ENCODE results near the gene PCK2.

Gene PCK2

DNA sequence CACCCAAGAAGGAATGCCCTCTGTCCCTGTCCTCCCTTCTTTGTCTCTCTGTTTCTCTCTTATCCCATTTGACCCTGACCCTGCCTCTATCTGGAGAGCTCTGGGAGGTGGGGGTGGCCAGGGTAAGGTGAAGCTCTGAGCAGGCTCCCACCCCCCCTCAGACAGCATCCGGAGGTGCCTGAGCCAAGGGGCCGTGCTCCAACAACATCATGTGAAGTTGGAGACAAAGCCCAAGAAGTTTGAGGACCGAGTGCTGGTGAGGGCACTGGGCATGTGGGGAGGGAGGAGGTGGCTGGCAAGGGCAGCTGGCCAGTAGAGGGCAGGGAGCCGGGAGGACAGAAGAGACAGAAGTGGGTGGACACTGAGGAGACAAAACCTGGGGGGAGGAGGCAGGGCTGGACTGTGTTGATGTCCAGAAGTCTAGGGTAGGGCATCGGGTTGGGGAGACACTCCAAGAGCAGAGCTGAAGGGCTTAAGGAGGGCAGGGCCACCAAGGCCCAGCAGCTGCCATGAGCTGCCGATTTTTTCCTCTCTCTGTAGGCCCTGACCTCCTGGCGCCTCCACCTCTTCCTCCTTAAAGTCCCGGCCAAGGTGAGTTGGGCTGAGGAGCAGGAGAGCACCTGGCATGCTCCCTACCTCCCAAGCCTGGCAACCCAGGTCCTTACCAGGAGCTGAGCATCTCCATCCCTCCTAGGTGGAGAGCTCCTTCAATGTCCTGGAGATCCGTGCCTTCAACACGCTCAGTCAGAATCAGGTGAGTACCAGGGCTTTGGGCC lies 40.4 kb upstream of the PCK2 start:
- Histone ChIP-seq H3K27me3 (peaks cover 4 to 28% (median 21%) of the 10 kb centered on the region in 11 experiments; a peak in 16 of 22 replicates), H3K4me1 (peaks cover 29 to 45% (median 38%) of the 10 kb centered on the region in 10 experiments), H3K9me3 (replicated peaks in 1 of 11) (no peaks in the 10 kb centered on the region), H3K36me3 (no peaks in the 10 kb centered on the region), H3K4me2 (peak overlapping the region in 2 of 11 experiments; percentile 96 to 99; a peak in 2 of 22 replicates), H3K27ac (no peak overlapping the region), H3K9ac (no peak overlapping the region), H3K4me3 (no peak overlapping the region), H4K20me1 (peaks cover 0 to 29% (median 0%) of the 10 kb centered on the region in 11 experiments; a peak in 8 of 22 replicates)
- TF ChIP-seq Cebpa-rat (IDR thresholded peaks at IDR 0.05) = no peak

DNA sequence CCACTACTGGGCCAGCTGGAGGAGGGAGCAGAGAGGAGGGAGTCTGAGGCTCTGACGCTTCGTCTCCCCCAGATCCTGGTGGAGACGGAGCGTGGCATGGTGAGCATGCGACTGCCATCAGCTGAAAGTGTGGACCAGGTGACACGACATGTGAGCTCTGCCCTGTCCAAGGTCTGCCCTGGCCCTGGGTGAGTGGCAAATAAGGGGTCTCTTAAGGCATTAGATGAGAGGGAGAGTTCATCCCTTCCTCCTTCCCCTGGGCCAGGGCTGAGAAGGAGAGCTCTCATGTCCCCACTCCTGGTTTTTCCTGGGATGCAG lies 39.8 kb upstream of the PCK2 start:
- Histone ChIP-seq H3K9me3 (replicated peaks in 1 of 11) (no peaks in the 10 kb centered on the region), H4K20me1 (peaks cover 0 to 33% (median 0%) of the 10 kb centered on the region in 11 experiments; a peak in 8 of 22 replicates), H3K4me2 (no peak overlapping the region), H3K36me3 (no peaks in the 10 kb centered on the region), H3K4me3 (no peak overlapping the region), H3K27me3 (peaks cover 4 to 28% (median 21%) of the 10 kb centered on the region in 11 experiments; a peak in 16 of 22 replicates), H3K9ac (no peak overlapping the region), H3K27ac (no peak overlapping the region), H3K4me1 (peaks cover 25 to 39% (median 34%) of the 10 kb centered on the region in 10 experiments)
- no peak for TF ChIP-seq Cebpa-rat (IDR thresholded peaks at IDR 0.05)

DNA sequence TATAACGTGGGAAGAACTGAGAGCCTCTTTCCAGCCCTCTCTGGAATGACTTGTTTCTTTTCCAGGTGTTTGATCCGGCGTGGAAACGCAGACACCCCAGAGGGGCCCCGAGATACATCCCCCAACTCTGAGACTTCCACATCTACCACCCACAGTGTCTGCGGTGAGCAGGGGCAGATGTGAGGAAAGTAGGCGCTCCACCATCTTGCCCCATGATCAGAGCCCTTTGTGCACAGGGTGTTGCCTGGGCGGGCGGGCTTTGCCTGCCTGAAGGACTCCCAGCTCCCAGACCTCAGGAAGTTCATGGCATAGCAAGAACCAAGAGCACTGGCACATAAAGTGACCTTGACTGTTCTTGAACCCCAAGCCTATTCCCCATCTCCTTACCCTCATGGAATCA lies 39.5 kb upstream of the PCK2 start:
- H3K4me2 ChIP-seq = no peak overlapping the region
- no peak overlapping the region for H3K27ac ChIP-seq
- no peaks in the 10 kb centered on the region for H3K9me3 ChIP-seq (replicated peaks in 1 of 11)
- H3K9ac ChIP-seq = no peak overlapping the region
- peaks cover 0 to 33% (median 0%) of the 10 kb centered on the region in 11 experiments; a peak in 8 of 22 replicates for H4K20me1 ChIP-seq
- peaks cover 4 to 28% (median 21%) of the 10 kb centered on the region in 11 experiments; a peak in 16 of 22 replicates for H3K27me3 ChIP-seq
- H3K4me3 ChIP-seq = no peak overlapping the region
- H3K36me3 ChIP-seq = no peaks in the 10 kb centered on the region
- TF ChIP-seq Cebpa-rat (IDR thresholded peaks at IDR 0.05) = no peak
- H3K4me1 ChIP-seq = peaks cover 21 to 36% (median 31%) of the 10 kb centered on the region in 10 experiments

GRCh38 chr14:24055971-24056799 lies 37.9 kb upstream of the PCK2 start:
- no peaks in the 10 kb centered on the region for H3K9me3 ChIP-seq (replicated peaks in 1 of 11)
- H3K4me2 ChIP-seq = peak overlapping the region in 3 of 11 experiments; percentile 5 to 16 (median 12); a peak in 3 of 22 replicates
- no peak for TF ChIP-seq Cebpa-rat (IDR thresholded peaks at IDR 0.05)
- peaks cover 0 to 33% (median 0%) of the 10 kb centered on the region in 11 experiments; a peak in 8 of 22 replicates for H4K20me1 ChIP-seq
- no peak overlapping the region for H3K4me3 ChIP-seq
- peak overlapping the region in 1 of 11 experiments; percentile 13; a peak in 1 of 22 replicates for H3K9ac ChIP-seq
- no peak overlapping the region for H3K27ac ChIP-seq
- peaks cover 4 to 28% (median 21%) of the 10 kb centered on the region in 11 experiments; a peak in 16 of 22 replicates for H3K27me3 ChIP-seq
- no peaks in the 10 kb centered on the region for H3K36me3 ChIP-seq
- H3K4me1 ChIP-seq = peaks cover 12 to 28% (median 22%) of the 10 kb centered on the region in 10 experiments

GRCh38 chr14:24056800-24057184 lies 37.3 kb upstream of the PCK2 start:
- Histone ChIP-seq H3K9ac (peak overlapping the region in 2 of 11 experiments; percentile 11 to 13; a peak in 2 of 22 replicates), H3K4me3 (no peak overlapping the region), H3K27me3 (peaks cover 4 to 28% (median 21%) of the 10 kb centered on the region in 11 experiments; a peak in 16 of 22 replicates), H3K27ac (no peak overlapping the region), H3K9me3 (replicated peaks in 1 of 11) (no peaks in the 10 kb centered on the region), H3K4me1 (peaks cover 7 to 22% (median 16%) of the 10 kb centered on the region in 10 experiments; a peak in 19 of 20 replicates), H3K36me3 (no peaks in the 10 kb centered on the region), H4K20me1 (peaks cover 0 to 33% (median 0%) of the 10 kb centered on the region in 11 experiments; a peak in 8 of 22 replicates), H3K4me2 (peak overlapping the region in 5 of 11 experiments; percentile 5 to 36 (median 16); a peak in 4 of 22 replicates)
- TF ChIP-seq Cebpa-rat (IDR thresholded peaks at IDR 0.05) = no peak

DNA sequence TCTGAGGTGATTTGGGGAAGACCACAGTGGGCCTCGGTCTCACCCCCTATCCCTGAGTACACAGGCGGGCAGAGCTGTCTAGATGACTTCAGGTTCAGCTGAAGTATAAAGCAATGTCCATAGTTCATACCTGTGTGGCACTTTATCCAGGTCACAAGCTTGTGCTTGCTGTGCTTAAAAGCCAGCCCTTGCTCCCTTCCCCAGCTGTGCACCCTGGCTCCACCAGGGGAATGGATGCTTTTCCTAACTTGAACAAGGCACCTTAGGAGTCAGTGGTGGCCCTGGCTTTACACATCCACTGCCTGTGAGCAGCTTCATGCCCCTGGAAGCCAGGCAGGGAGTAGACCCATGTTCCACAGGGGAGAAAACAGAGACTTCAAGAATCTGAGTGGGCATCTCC lies 36.8 kb upstream of the PCK2 start:
- Histone ChIP-seq H3K36me3 (no peaks in the 10 kb centered on the region), H4K20me1 (peaks cover 0 to 33% (median 0%) of the 10 kb centered on the region in 11 experiments; a peak in 8 of 22 replicates), H3K9ac (peak overlapping the region in 1 of 11 experiments; percentile 11; a peak in 1 of 22 replicates), H3K4me2 (peak overlapping the region in 4 of 11 experiments; percentile 5 to 18 (median 14); a peak in 3 of 22 replicates), H3K9me3 (replicated peaks in 1 of 11) (no peaks in the 10 kb centered on the region), H3K4me1 (peaks cover 7 to 18% (median 13%) of the 10 kb centered on the region in 10 experiments; a peak in 19 of 20 replicates), H3K27me3 (peaks cover 4 to 25% (median 18%) of the 10 kb centered on the region in 11 experiments; a peak in 16 of 22 replicates), H3K4me3 (no peak overlapping the region), H3K27ac (no peak overlapping the region)
- no peak for TF ChIP-seq Cebpa-rat (IDR thresholded peaks at IDR 0.05)

DNA sequence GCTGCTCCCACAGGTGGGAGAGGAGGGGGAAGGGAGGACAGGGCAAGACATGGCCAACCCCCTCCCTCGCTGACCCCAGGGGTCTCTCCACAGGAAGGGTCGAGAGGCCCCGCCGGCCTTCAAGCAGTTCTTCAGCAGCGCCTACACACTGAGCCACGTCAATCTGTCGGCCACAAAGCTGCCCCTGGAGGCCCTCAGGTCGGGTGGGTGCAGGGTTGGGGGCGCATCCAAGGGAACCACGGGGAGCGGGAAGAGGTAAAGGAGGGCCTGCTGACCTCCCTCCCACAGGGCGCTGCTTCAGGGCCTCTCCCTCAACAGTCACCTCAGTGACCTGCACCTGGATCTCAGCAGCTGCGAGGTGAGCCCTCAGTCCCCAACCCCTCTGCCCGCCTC lies 36.2 kb upstream of the PCK2 start:
- H3K4me1 ChIP-seq = peaks cover 2 to 12% (median 8%) of the 10 kb centered on the region in 10 experiments; a peak in 16 of 20 replicates
- no peaks in the 10 kb centered on the region for H3K9me3 ChIP-seq (replicated peaks in 1 of 11)
- no peaks in the 10 kb centered on the region for H3K36me3 ChIP-seq
- no peak overlapping the region for H3K27ac ChIP-seq
- peaks cover 3 to 19% (median 12%) of the 10 kb centered on the region in 11 experiments; a peak in 16 of 22 replicates for H3K27me3 ChIP-seq
- H3K9ac ChIP-seq = 0 out of 22 replicates have a peak overlapping the region, but pooled peaks of 1 of the 11 experiments have one; percentile 5
- H3K4me2 ChIP-seq = no peak overlapping the region
- H4K20me1 ChIP-seq = peaks cover 0 to 29% (median 0%) of the 10 kb centered on the region in 11 experiments; a peak in 7 of 22 replicates
- no peak for TF ChIP-seq Cebpa-rat (IDR thresholded peaks at IDR 0.05)
- H3K4me3 ChIP-seq = no peak overlapping the region

DNA sequence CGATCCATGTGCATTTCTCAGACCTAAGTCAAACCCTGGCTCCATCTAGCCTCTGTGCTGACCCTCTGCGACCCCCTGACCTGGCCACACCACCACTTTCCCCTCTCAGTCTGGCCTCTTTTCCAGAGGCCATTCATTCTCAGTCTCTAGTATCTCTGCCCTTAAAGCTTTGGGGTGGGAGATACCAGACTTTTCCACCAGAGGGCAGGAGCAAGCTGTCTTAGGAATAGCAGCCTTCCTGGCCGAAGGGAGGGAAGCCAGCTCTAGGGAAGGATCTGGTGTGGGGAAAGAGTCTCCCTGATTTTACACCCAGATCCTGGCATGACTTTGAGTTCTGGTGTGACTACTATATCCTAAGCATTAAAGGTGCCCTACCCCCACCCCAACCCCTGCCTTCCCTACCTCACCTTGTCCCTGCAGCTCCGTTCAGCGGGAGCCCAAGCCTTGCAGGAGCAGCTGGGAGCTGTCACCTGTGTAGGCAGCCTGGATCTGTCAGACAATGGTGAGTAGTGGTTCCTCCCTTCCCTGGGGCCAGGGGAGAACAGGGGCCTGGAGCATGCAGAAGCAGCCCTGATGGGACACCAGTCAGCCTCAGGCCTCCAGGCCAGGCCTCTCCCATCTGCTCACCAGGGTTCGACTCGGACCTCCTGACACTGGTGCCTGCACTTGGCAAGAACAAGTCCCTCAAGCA lies 35.7 kb upstream of the PCK2 start:
- Histone ChIP-seq H4K20me1 (peaks cover 0 to 26% (median 0%) of the 10 kb centered on the region in 11 experiments; a peak in 3 of 22 replicates), H3K27me3 (peaks cover 0 to 14% (median 7%) of the 10 kb centered on the region in 11 experiments; a peak in 13 of 22 replicates), H3K9ac (0 out of 22 replicates have a peak overlapping the region, but pooled peaks of 1 of the 11 experiments have one; percentile 5), H3K4me1 (peaks cover 0 to 12% (median 5%) of the 10 kb centered on the region in 10 experiments; a peak in 9 of 20 replicates), H3K36me3 (no peaks in the 10 kb centered on the region), H3K4me2 (no peak overlapping the region), H3K27ac (no peak overlapping the region), H3K9me3 (replicated peaks in 1 of 11) (no peaks in the 10 kb centered on the region), H3K4me3 (no peak overlapping the region)
- no peak for TF ChIP-seq Cebpa-rat (IDR thresholded peaks at IDR 0.05)

Measured in BLaER1 treated with 17β-estradiol and CSF1 and Interleukin-3, amounts not matched to agents 10 nM and 100 nM (cell line).